Stimulated activated CD8-positive, alpha-beta memory T cell treated with anti-CD3 and anti-CD28 coated beads, Interleukin-12 subunit alpha, Interleukin-12 subunit beta, amount 100 ng/mL, for 4 hours (primary cell): ENCODE results near the gene WFDC12.

Source experiments
- DNase-seq: peaks from one replicate; pipeline ENCODE4 v3.0.0-alpha.2; 2020; ENCODE audit warnings: low read depth

WFDC12 gene

DNA sequence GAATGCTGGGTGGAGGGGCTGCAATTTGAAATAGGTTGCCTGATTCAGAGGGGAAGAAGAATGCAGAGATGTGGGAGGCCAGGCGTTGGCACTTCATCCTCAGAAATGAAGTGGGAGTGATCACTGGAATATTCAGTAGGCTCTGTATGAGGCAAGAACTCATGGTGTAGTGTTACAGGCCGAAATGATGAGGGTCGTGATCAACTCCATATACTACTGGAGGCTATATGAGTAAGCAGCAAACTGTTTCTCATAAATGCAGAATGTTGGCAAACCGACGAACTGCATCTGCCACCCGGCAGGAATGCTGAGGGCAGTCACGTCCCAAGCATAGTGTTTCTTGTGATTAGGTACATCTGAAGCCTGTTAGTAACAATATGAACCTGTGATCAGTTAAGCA, 36.0 kb downstream of the WFDC12 start:
- DNase-seq: no peak

DNA sequence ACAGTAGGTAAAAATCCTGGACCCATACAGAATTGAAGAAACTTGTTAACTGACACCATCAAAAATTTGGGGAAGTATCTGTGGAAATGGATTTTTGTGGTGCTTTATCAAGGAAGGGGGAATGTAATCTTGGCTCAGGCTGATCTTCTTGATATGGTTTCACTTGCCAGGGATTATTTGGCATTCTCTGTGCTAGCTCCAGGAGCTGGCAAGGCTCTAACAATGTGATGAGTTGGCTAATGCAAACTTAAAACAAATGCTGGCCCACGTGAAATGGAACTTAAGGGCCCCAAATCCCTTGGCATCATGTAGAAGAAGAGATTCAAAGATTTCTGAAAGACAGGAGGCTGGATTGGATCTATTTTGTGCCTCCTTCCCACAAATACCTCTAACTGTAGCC, 36.5 kb downstream of the WFDC12 start:
- no peak for DNase-seq

DNA sequence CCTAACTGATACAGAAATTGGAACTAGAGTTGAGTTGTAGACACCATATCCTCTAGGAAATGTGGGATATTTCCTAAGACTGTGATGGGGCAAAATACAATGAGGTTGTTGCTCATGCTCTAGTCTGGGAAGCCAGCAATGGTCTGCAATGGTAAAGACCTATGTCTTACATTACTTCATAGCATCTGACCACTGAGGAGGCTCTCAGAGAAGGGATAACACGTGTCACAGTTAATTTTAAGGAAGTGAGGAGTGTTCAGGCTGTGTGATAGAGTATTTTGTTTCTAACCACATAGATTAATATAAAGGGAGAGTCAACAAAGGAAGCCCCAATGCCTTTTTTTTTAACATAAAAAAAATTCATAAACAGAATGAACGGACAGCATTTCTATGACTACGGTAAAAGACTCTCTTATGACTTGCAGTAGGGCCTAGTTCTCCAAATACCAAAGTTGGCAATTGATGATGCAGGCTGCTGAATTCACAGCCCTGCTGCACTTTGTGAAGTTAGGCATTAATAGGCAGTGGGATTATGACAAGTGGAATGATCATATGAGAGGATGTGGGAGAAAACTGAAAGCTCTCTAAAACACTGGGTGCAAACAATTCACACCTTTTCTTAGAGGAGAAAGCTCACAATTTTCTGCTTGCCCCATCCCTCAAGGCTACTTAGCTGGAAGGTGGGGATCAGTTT, 37.0 kb downstream of the WFDC12 start:
- no peak for DNase-seq

DNA sequence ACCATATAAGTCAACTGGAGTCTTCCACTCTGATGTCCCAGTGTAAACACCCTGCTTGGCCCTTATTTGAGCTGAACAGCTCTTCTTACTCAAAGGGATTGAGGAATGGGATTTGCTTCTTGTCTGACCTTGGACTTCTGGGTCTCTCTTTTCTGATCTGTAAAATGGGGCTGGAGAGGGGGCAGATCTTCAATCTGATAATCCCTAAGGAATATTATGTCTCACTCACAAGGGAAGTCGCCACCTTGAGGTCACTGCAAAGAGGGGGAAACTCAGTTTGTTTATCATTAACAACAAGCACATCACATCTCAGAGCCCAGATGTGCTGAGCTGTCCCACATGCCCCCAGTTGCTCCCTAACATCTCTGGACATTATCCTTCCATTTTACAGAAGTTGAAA, 38.4 kb downstream of the WFDC12 start:
- no peak for DNase-seq

DNA sequence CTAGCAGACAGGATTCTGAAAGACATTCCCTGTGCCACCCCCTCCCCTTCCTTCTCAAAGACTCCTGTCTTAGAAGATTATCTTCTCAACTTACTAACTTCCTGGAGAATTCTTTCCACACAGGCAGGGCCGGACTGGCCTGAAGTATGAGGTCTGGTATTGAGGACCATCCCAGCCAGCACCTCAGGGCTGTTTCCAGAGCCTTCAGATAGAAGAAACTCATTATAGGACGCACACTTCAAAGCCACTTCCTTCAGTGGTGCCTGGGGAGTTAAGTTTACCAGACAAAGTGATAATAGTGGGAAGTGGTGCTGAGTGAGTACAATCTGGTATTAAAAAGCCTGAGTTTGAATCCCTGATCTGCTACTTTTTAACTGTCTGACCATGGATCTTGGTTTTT, 39.0 kb downstream of the WFDC12 start:
- DNase-seq: no peak

DNA sequence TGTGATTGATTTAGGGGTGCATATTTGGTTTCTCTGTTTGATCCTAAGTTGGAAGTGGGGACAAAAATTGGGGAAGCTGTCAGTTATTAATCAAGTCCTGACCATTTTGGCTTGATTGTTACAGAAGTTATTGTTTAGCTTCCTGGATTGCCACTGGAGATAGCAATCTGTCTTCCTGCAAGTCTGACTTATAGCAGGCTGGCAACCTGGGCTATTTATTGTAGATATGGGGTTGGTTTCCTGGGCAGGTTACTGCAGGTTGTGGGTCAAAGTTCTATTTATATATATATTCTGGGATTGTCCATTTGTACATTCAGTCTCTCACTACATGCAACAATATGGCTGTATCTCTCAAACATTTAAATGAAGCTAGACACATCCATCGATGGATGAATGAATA, 41.1 kb downstream of the WFDC12 start:
- no peak for DNase-seq

DNA sequence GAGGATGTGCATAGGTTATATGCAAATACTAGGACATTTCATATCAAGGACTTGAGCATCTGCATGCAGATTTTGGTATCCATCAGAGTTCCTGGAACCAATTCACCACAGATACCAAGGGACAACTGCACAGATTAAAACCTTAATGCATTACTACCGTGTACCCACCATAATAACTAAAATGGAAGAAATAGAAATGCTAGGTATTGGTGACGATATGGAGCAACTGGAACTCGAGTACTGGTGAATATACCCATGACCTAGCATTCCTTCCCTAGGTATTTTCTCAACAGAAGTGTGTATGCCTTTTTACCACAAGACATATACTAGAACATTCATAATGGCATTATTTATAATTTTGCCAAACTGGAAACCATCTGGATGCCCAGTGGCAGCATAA, 41.8 kb downstream of the WFDC12 start:
- no peak for DNase-seq

DNA sequence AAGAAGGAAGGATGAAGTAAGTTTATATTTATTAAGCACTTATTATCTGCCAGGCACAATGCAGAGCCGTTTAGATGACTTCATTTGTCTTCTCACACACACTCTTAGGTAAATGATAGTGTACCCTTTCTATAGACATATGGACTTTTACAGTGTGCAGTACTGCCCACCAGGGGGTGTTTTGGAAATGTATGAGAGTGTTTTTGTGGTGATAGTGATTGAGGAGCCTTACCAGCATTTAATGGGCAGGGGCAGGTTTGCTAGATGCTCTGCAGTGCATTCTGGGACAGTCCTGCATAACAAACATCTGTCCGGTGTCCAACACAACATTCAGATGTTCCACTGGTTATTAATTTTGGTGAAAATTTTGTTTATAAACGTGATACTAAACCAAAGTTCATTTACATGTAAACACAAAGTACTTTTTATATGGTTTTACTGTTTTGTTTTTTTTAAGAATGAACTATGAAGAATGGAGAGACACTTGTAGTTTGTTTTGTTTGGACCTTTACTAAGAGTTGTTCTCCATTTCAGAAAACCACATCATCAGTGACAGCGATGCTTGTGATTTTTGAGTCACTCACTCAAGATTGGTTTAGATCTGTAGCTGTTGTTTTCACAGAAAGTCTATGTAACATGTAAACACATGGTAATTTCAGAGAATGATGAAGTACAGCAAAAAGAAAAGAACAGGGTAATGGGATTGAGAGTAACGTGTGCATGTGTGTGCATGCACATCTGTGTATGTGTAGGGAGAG, 43.2 kb downstream of the WFDC12 start:
- no peak for DNase-seq

DNA sequence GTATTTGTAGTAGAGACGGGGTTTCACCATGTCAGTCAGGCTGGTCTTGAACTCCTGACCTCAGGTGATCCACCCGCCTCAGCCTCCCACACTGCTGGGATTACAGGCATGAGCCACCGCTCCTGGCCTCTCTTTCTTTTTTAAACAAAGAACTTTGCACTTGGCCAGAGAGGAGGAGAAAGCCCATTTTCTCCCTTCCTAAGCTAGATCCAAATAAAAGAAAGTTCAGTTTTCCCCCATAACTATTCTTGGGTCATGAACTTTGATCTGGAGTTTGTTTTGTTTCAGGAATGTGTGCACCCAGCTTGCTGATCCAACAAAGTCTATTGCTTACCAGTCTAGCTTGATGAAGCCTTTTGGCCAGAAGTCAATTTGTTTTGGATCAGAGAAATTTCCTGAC, 46.7 kb downstream of the WFDC12 start:
- DNase-seq: no peak
